H1 (cell line): Measurements from ENCODE around the gene TARDBP. TPM values are rescaled to one million over a fixed set of nuclear protein-coding genes. Genes with fewer than 3 reads are reported as not detected.

Experiments used
- CTCF ChIA-PET: fragments of 300-600 bp; sonication (Branson Sonifier 250); formaldehyde crosslinking; loops from one replicate; lab custom pipeline; 2021; ENCODE audit not compliant: partially characterized antibody; lab: Charles Lee
- POLR2A ChIA-PET: fragments of 300-600 bp; sonication (Branson Sonifier 250); formaldehyde crosslinking; loops from one replicate; lab custom pipeline; 2021; ENCODE audit warnings: inconsistent platforms; ENCODE audit not compliant: partially characterized antibody; lab: Charles Lee
- DNase-seq, 2 experiments: peaks; one replicate each; pipeline versions ENCODE4 v3.0.0 to v3.0.0-alpha.2; 2010 to 2022; ENCODE audit warnings: low spot score in 2 of 2, low read depth in 1 of 2, mixed read lengths in 1 of 2
- FAIRE-seq: peaks from 2 replicates; lab custom pipeline; 2011; peaks lifted over from hg19 to GRCh38; lab: Jason Lieb, UNC
- H2AFZ ChIP-seq: 2 replicates; pipeline ENCODE4 v1.8.1; 2012; ENCODE audit warnings: low read length, inconsistent platforms
- H2AK5ac ChIP-seq: 2 replicates; pipeline ENCODE4 v1.6.1; 2013; ENCODE audit warnings: low read depth, low read length
- H2BK120ac ChIP-seq: replicated peaks from 2 replicates; pipeline ENCODE3; 2013; ENCODE audit warnings: low read depth, low read length, inconsistent platforms
- H2BK12ac ChIP-seq: 2 replicates; pipeline ENCODE4 v1.6.1; 2013; ENCODE audit warnings: low read depth, low read length
- H2BK15ac ChIP-seq: 2 replicates; pipeline ENCODE4 v1.6.1; 2013; ENCODE audit warnings: low read length
- H2BK20ac ChIP-seq: 2 replicates; pipeline ENCODE4 v1.6.1; 2013; ENCODE audit warnings: low read length
- H2BK5ac ChIP-seq: 2 replicates; pipeline ENCODE4 v1.6.1; 2013; ENCODE audit warnings: low read depth, low read length
- H3K14ac ChIP-seq: 2 replicates; pipeline ENCODE4 v1.6.1; 2013; ENCODE audit warnings: inconsistent platforms; ENCODE audit not compliant: insufficient read length
- H3K18ac ChIP-seq: 2 replicates; pipeline ENCODE4 v1.6.1; 2013; ENCODE audit warnings: low read length; ENCODE audit errors: extremely low read depth
- H3K23ac ChIP-seq: 2 replicates; pipeline ENCODE4 v1.6.1; 2013; ENCODE audit warnings: inconsistent platforms; ENCODE audit not compliant: insufficient read length
- H3K23me2 ChIP-seq: 2 replicates; pipeline ENCODE4 v1.6.1; 2013; ENCODE audit warnings: low read depth, low read length
- H3K27ac ChIP-seq: 2 replicates; pipeline ENCODE4 v1.6.1; 2011; ENCODE audit warnings: low read depth, low read length, inconsistent platforms
- H3K27me3 ChIP-seq, 4 experiments: replicated peaks in 1 of 4; 1 replicate in 1 of 4; 2 replicates in 3 of 4; pipeline versions ENCODE4 v1.6.1 to v1.8.1; 2011 to 2013; ENCODE audit warnings: low read length in 3 of 4, mild to moderate bottlenecking in 3 of 4, inconsistent platforms in 2 of 4, mixed read lengths in 2 of 4, moderate library complexity in 1 of 4; ENCODE audit not compliant: control insufficient read depth in 3 of 4, insufficient read depth in 3 of 4; ENCODE audit errors: extremely low read depth in 1 of 4
- H3K36me3 ChIP-seq, 4 experiments: 2 replicates each; pipeline versions ENCODE4 v1.6.1 to v1.8.1; 2011 to 2013; ENCODE audit warnings: mild to moderate bottlenecking in 4 of 4, low read length in 3 of 4, moderate library complexity in 2 of 4, control low read depth in 1 of 4, inconsistent platforms in 1 of 4; ENCODE audit not compliant: insufficient read depth in 4 of 4, control insufficient read depth in 2 of 4
- H3K4ac ChIP-seq: replicated peaks from 2 replicates; pipeline ENCODE3; 2013; ENCODE audit warnings: low read length, low read depth, mixed read lengths, inconsistent platforms; ENCODE audit not compliant: insufficient read length
- H3K4me1 ChIP-seq, 4 experiments: replicated peaks in 1 of 4; 1 replicate in 1 of 4; 2 replicates in 3 of 4; pipeline versions ENCODE4 v1.6.1 to v1.8.1; 2011 to 2013; ENCODE audit warnings: low read length in 3 of 4, inconsistent platforms in 2 of 4, mixed read lengths in 1 of 4; ENCODE audit not compliant: insufficient read depth in 4 of 4, control insufficient read depth in 3 of 4
- H3K4me2 ChIP-seq, 2 experiments: 2 replicates each; pipeline versions ENCODE4 v1.6.1 to v1.8.1; 2011 to 2013; ENCODE audit warnings: low read depth in 2 of 2, low read length in 2 of 2, control low read depth in 1 of 2, inconsistent platforms in 1 of 2, mild to moderate bottlenecking in 1 of 2; ENCODE audit not compliant: insufficient read depth in 1 of 2
- H3K4me3 ChIP-seq, 4 experiments: fragments of 200-600, 300-600 bp in 1 of 4; sonication (generic), shearing (Covaris generic), sonication (Bioruptor Twin) in 1 of 4; 2 replicates each; pipeline versions ENCODE4 v1.5.1 to v1.8.1; 2011 to 2016; ENCODE audit warnings: low read length in 4 of 4, low read depth in 3 of 4, control low read depth in 2 of 4, inconsistent platforms in 2 of 4, mild to moderate bottlenecking in 2 of 4, mixed read lengths in 1 of 4, moderate library complexity in 1 of 4; ENCODE audit not compliant: insufficient read depth in 2 of 4; ENCODE audit errors: extremely low read depth in 1 of 4
- H3K56ac ChIP-seq: replicated peaks from 2 replicates; pipeline ENCODE3; 2013; ENCODE audit warnings: low read depth, mild to moderate bottlenecking, mixed read lengths, low read length, inconsistent platforms; ENCODE audit not compliant: insufficient read length
- H3K79me1 ChIP-seq: 2 replicates; pipeline ENCODE4 v1.6.1; 2013; ENCODE audit warnings: low read depth, low read length, control low read depth
- H3K79me2 ChIP-seq, 2 experiments: 2 replicates each; pipeline versions ENCODE4 v1.6.1 to v1.8.1; 2012 to 2013; ENCODE audit warnings: low read length in 2 of 2, mild to moderate bottlenecking in 2 of 2, inconsistent platforms in 1 of 2; ENCODE audit not compliant: insufficient read depth in 2 of 2, control insufficient read depth in 1 of 2
- H3K9ac ChIP-seq, 4 experiments: replicated peaks in 1 of 4; 1 replicate in 1 of 4; 2 replicates in 3 of 4; pipeline versions ENCODE4 v1.6.1 to v1.8.1; 2011 to 2013; ENCODE audit warnings: low read depth in 3 of 4, low read length in 3 of 4, control low read depth in 2 of 4, mild to moderate bottlenecking in 2 of 4, moderate library complexity in 2 of 4, inconsistent platforms in 1 of 4; ENCODE audit errors: extremely low read depth in 1 of 4
- H3K9me3 ChIP-seq, 2 experiments: 2 replicates each; pipeline versions ENCODE4 v1.6.1 to v1.8.1; 2012 to 2013; ENCODE audit warnings: mild to moderate bottlenecking in 2 of 2, moderate library complexity in 2 of 2, control low read depth in 1 of 2, inconsistent platforms in 1 of 2, low read depth in 1 of 2, low read length in 1 of 2, mixed read lengths in 1 of 2; ENCODE audit not compliant: insufficient read depth in 2 of 2
- H4K20me1 ChIP-seq, 2 experiments: replicated peaks in 1 of 2; 2 replicates each; pipeline versions ENCODE3 to v1.8.1; 2011 to 2013; ENCODE audit warnings: inconsistent platforms in 2 of 2, low read length in 2 of 2, mild to moderate bottlenecking in 1 of 2; ENCODE audit not compliant: insufficient read depth in 2 of 2, control insufficient read depth in 1 of 2
- H4K5ac ChIP-seq: 2 replicates; pipeline ENCODE4 v1.6.1; 2013; ENCODE audit warnings: low read length, low read depth, mixed read lengths, inconsistent platforms; ENCODE audit not compliant: insufficient read length
- H4K8ac ChIP-seq: 2 replicates; pipeline ENCODE4 v1.8.0; 2013; ENCODE audit warnings: mild to moderate bottlenecking, moderate library complexity, low read length, inconsistent platforms; ENCODE audit not compliant: insufficient read depth; ENCODE audit errors: extremely low read depth
- H4K91ac ChIP-seq: replicated peaks from 2 replicates; pipeline ENCODE3; 2013; ENCODE audit warnings: low read length, mixed read lengths, inconsistent platforms; ENCODE audit not compliant: insufficient read length
- ASH2L ChIP-seq: fragments of 200-600, 300-600 bp; sonication (generic); IDR thresholded peaks from one replicate; pipeline ENCODE4 v1.7.1; 2017; ENCODE audit warnings: low read length
- CBX5 ChIP-seq: fragments of 300-800, 300-1000 bp; sonication (generic); IDR thresholded peaks from 2 replicates; pipeline ENCODE4 v1.7.1; 2016; ENCODE audit warnings: antibody characterized with exemption, low read length, low read depth
- KDM1A ChIP-seq: fragments of 200-600, 300-600 bp; sonication (generic); IDR thresholded peaks from 2 replicates; pipeline ENCODE4 v1.7.1; 2016; ENCODE audit warnings: mild to moderate bottlenecking, low read length, borderline replicate concordance
- KDM4A ChIP-seq: IDR thresholded peaks from one replicate; pipeline ENCODE4 v1.7.1; 2012; ENCODE audit warnings: low read depth, mild to moderate bottlenecking, moderate library complexity, low read length, inconsistent platforms; ENCODE audit not compliant: severe bottlenecking
- RBBP5 ChIP-seq: IDR thresholded peaks from 2 replicates; pipeline ENCODE4 v1.7.1; 2012; ENCODE audit warnings: low read depth, mild to moderate bottlenecking, inconsistent platforms, low read length, moderate library complexity, borderline replicate concordance
- RXRA ChIP-seq: IDR thresholded peaks from 2 replicates; pipeline ENCODE4 v1.6.1; 2011; ENCODE audit warnings: low read depth, mild to moderate bottlenecking, low read length, moderate library complexity; ENCODE audit not compliant: insufficient read depth
- SIX5 ChIP-seq: IDR thresholded peaks from 2 replicates; pipeline ENCODE4 v1.6.1; 2011; ENCODE audit warnings: mild to moderate bottlenecking, low read depth, low read length
- ZNF274 ChIP-seq: IDR thresholded peaks from 2 replicates; pipeline ENCODE4 v1.7.0; 2012; ENCODE audit warnings: low read length, borderline replicate concordance; ENCODE audit errors: extremely low read depth
- WGBS, 2 experiments: shearing (Covaris generic) in 1 of 2; methylation state at CpG; one replicate each; pipeline versions ENCODE4 v1.1.6 to v1.1.7; 2013 to 2015; ENCODE audit warnings: low lambda C conversion rate in 2 of 2, mixed read lengths in 2 of 2, inconsistent platforms in 1 of 2, low coverage in 1 of 2, missing lambda C conversion rate in 1 of 2; ENCODE audit not compliant: insufficient replicate concordance in 2 of 2, insufficient coverage in 1 of 2, insufficient read length in 1 of 2; ENCODE audit errors: extremely low coverage in 1 of 2, missing lambda C conversion rate in 1 of 2; 5-methylcytosine and 5-hydroxymethylcytosine counted together
- polyA plus RNA-seq, 7 experiments: library from polyadenylated mRNA; depleted of rRNA in 3 of 7; stranded (reverse) in 5 of 7; unstranded in 2 of 7; fragments of >200 nt in 5 of 7; fragments of 200-250 nt in 2 of 7; gene quantifications; 1 replicate in 5 of 7; 2 replicates in 1 of 7; 4 replicates in 1 of 7; pipeline versions ENCODE4 v1.2.1 to v1.2.3, GENCODE V29; 2011 to 2013; ENCODE audit warnings: missing spikeins in 2 of 7, mixed read lengths in 2 of 7
- total RNA-seq: library from RNA; stranded (reverse); fragmentation: NEBNext Ultra II Directional; extraction: Animal tissue kit (Norgen Biotek cat#: 25700); gene quantifications from 2 replicates; pipeline ENCODE4 v1.2.1, GENCODE V29; 2021

TARDBP gene
- total and polyA plus RNA-seq, 2 of the 8 experiments (the other 6 are each of a cell fraction or from before 2014, with no cell fraction given) = 144 to 240 TPM

DNA sequence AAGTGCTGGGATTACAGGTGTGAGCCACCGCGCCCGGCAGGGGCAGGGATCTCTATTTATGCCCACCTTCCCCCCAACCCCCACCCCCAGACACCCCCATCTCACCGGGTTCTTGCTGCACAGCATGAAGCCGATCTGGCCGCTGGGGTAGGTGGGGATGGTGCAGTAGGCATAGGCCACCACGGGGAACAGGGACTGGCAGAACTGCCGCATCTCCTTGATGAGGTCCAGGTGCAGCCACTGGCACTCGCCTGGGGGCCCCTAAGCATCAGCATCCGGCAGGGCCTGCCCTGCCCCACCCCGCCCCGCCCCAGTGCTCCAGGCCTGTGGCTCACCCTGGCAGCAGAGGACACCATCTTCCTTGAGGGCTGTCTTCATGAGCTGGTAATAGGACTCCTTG lies 43.2 kb downstream of the TARDBP start:
- H4K20me1 ChIP-seq = peaks cover 3 to 9% of the 10 kb centered on the region in 2 experiments
- ChIA-PET POLR2A (interaction anchor here (2.1 to 4.6 kb wide), 3 partner anchors 10 to 17 kb away, joined by 9 to 18 read pairs (median 9); no protein-coding TSS in a partner anchor), CTCF (interaction anchor here (1.0 to 14.5 kb wide), 2 partner anchors 18 to 588 kb away, joined by 3 to 168 read pairs; no protein-coding TSS in a partner anchor)
- no peak overlapping the region for H2BK120ac ChIP-seq
- no peak overlapping the region for H3K4me2 ChIP-seq
- no peak overlapping the region for H3K4me3 ChIP-seq
- no peak overlapping the region for H3K4ac ChIP-seq
- H2BK20ac ChIP-seq = no peak overlapping the region
- H3K56ac ChIP-seq = no peak overlapping the region
- peaks cover 0 to 15% (median 10%) of the 10 kb centered on the region in 4 experiments; a peak in 6 of 7 replicates for H3K4me1 ChIP-seq
- H3K23me2 ChIP-seq = peaks cover 12% of the 10 kb centered on the region; the same call in 1 of the 2 replicates
- no peaks in the 10 kb centered on the region for H3K9me3 ChIP-seq
- H4K8ac ChIP-seq = no peak overlapping the region; the same call in 1 of the 2 replicates
- H3K27ac ChIP-seq = no peak overlapping the region
- peaks cover 3% of the 10 kb centered on the region for H3K79me1 ChIP-seq
- H3K36me3 ChIP-seq = peaks cover 6 to 27% (median 14%) of the 10 kb centered on the region in 4 experiments; a peak in 7 of 8 replicates
- no peak overlapping the region for H4K91ac ChIP-seq
- no peak overlapping the region for H3K9ac ChIP-seq
- H3K27me3 ChIP-seq = no peaks in the 10 kb centered on the region
- no peak overlapping the region for H2BK15ac ChIP-seq
- peaks cover 0 to 12% of the 10 kb centered on the region in 2 experiments; a peak in 2 of 4 replicates for H3K79me2 ChIP-seq
- WGBS, 2 experiments = 84% methylated on average over 9 of the region's 12 CpGs; no CpG with 5 or more reads in 1 of the 2 experiments
- DNase-seq (no peak), FAIRE-seq (no peak)
- no peak overlapping the region for H2AFZ ChIP-seq
- H3K14ac ChIP-seq = no peak overlapping the region
- H2BK12ac ChIP-seq = no peak overlapping the region
- H3K18ac ChIP-seq = no peak overlapping the region
- H4K5ac ChIP-seq = no peak overlapping the region
- H2BK5ac ChIP-seq = no peak overlapping the region
- no peak overlapping the region for H2AK5ac ChIP-seq
- TF ChIP-seq KDM4A = no peak
- TF ChIP-seq SIX5 = no peak
- TF ChIP-seq KDM1A = no peak
- TF ChIP-seq CBX5 = no peak
- TF ChIP-seq RXRA = no peak
- TF ChIP-seq ZNF274 = no peak
- no peak for TF ChIP-seq RBBP5
- no peak for TF ChIP-seq ASH2L
- TF ChIP-seq, all 59 proteins: peak for 0
- H3K23ac ChIP-seq = no peak overlapping the region
